Body of pancreas (tissue), 4 donors: ENCODE measurements around the gene NR6A1.

Experiments used
- POLR2A ChIP-seq, 3 donors: fragments of 450-650 bp; IDR thresholded peaks; one replicate each; pipeline ENCODE4 v1.6.1; 2016; ENCODE audit warnings: antibody characterized with exemption in 3 of 3, mild to moderate bottlenecking in 2 of 3
- TF ChIP-seq, protein P1 (sequence below), 7 experiments: fragments of 450-650 bp in 4 of 7; fragments of 200-600 bp in 3 of 7; sonication (generic) in 3 of 7; IDR thresholded peaks; one replicate each; pipeline ENCODE4 v1.5.1; 2016 to 2019; ENCODE audit warnings: antibody characterized with exemption in 7 of 7

- TF ChIP-seq, protein P1, sequence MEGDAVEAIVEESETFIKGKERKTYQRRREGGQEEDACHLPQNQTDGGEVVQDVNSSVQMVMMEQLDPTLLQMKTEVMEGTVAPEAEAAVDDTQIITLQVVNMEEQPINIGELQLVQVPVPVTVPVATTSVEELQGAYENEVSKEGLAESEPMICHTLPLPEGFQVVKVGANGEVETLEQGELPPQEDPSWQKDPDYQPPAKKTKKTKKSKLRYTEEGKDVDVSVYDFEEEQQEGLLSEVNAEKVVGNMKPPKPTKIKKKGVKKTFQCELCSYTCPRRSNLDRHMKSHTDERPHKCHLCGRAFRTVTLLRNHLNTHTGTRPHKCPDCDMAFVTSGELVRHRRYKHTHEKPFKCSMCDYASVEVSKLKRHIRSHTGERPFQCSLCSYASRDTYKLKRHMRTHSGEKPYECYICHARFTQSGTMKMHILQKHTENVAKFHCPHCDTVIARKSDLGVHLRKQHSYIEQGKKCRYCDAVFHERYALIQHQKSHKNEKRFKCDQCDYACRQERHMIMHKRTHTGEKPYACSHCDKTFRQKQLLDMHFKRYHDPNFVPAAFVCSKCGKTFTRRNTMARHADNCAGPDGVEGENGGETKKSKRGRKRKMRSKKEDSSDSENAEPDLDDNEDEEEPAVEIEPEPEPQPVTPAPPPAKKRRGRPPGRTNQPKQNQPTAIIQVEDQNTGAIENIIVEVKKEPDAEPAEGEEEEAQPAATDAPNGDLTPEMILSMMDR (IDR thresholded peaks at IDR 0.05), result no peak
- TF ChIP-seq POLR2A (IDR thresholded peaks at IDR 0.05), result no peak
Measured at GRCh38 chr9:124760719-124761118, 10.4 kb downstream of the NR6A1 start.
